Heart left ventricle (tissue), 13 donors: Measurements from ENCODE around the gene VIT.

Source experiments
- POLR2A ChIP-seq, 2 donors: fragments of 450-650 bp; IDR thresholded peaks; one replicate each; pipeline ENCODE4 v1.6.1; 2017; ENCODE audit warnings: antibody characterized with exemption in 2 of 2, mild to moderate bottlenecking in 2 of 2, moderate library complexity in 2 of 2
- TF ChIP-seq, protein P1 (sequence below), 12 donors: fragments of 200-600 bp; sonication (generic) in 4 of 12; IDR thresholded peaks; one replicate each; pipeline versions ENCODE4 v1.5.0 to v1.8.0; 2018 to 2022; ENCODE audit warnings: antibody characterized with exemption in 12 of 12, mild to moderate bottlenecking in 5 of 12
- donor health status: ischemic (EF 13 %, LVEDD 7.1; RV severe dilation, severe dysfunction).
- donor health status: DM: no; HTN: yes; CAD: no.
- donor health status: DM: no; HTN: no; CAD: no.
- donor health status: ischemic (EF 25% LVEDD 6.9; RV normal size, moderate dysfunction).
- donor health status: ischemic (EF 25% LVEDD 5.7; RV mildly dilated, moderate dysfunction).
- donor health status: ischemic (EF 35%, LVEDD 5.7; RV mildly dilated, moderate dysfunction).
- donor health status: nonischemic (EF 11% LVEDD 7.7; RV severe dilation, severe dysfunction).
- donor health status: DM: yes; HTN: yes; CAD: no.
- donor health status: PGD.
- donor health status: ischemic (EF 29% LVEDD 5.4; RV normal size, mild dysfunction).
- donor health status: nonischemic (EF 23%, LVEDD 6.1; RV moderate dilation, normal function).

DNA sequence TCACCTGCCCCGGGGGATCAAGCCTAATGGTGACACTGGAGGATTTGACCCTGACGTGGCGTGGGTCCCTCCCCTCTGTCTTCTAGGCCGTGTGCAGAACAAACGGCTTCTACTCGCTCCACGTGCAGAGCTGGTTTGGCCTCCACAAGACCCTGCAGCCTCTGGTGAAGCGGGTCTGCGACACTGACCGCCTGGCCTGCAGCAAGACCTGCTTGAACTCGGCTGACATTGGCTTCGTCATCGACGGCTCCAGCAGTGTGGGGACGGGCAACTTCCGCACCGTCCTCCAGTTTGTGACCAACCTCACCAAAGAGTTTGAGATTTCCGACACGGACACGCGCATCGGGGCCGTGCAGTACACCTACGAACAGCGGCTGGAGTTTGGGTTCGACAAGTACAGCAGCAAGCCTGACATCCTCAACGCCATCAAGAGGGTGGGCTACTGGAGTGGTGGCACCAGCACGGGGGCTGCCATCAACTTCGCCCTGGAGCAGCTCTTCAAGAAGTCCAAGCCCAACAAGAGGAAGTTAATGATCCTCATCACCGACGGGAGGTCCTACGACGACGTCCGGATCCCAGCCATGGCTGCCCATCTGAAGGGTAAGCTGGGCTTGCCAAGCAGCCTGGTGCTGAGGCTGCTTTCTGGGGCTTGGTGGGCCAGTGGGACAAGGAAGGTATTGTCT lies 112.0 kb downstream of the VIT start:
- TF ChIP-seq, protein P1, sequence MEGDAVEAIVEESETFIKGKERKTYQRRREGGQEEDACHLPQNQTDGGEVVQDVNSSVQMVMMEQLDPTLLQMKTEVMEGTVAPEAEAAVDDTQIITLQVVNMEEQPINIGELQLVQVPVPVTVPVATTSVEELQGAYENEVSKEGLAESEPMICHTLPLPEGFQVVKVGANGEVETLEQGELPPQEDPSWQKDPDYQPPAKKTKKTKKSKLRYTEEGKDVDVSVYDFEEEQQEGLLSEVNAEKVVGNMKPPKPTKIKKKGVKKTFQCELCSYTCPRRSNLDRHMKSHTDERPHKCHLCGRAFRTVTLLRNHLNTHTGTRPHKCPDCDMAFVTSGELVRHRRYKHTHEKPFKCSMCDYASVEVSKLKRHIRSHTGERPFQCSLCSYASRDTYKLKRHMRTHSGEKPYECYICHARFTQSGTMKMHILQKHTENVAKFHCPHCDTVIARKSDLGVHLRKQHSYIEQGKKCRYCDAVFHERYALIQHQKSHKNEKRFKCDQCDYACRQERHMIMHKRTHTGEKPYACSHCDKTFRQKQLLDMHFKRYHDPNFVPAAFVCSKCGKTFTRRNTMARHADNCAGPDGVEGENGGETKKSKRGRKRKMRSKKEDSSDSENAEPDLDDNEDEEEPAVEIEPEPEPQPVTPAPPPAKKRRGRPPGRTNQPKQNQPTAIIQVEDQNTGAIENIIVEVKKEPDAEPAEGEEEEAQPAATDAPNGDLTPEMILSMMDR (IDR thresholded peaks at IDR 0.05): no peak
- no peak for TF ChIP-seq POLR2A (IDR thresholded peaks at IDR 0.05)
